ENCODE measurements around the gene TNNI2.

DNA sequence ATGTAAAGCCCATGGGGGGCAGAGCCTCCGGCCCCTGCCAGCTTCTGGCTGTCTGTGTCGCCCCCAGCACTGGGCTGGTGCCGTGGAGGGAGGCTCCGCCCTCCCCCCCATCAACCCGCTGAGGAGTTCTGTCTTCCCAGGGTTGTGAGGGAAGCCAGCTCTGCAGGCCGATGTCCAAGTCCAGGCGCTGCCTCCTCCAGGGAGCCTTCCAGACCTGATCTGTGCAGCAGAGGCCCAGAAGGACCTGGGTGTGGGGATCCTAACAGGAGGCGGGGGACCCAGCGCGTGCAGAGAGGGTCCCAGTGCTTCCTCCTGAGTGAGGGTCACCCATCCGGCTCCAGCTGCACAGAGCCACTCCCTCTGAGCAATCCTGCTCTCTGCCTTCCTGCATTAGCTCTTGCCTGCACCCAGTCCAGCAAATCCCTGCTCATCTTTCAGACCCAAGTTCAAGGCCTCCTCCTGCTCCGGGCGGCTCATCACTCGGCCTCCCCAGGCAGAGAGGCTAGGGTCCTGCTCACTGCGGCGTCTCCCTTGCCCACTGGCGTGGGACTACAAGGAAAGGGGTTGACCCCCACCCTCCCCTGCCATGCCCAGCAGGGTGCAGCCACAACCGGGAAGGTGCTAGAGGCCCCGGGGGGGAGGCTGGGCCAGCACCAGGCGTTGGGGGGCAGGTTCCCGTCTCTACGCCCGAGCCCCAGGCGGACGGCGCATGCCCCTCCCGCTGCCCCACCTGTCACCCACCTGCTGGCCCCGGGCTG lies 36.5 kb downstream of the TNNI2 start:
- TF ChIP-seq, protein P1, sequence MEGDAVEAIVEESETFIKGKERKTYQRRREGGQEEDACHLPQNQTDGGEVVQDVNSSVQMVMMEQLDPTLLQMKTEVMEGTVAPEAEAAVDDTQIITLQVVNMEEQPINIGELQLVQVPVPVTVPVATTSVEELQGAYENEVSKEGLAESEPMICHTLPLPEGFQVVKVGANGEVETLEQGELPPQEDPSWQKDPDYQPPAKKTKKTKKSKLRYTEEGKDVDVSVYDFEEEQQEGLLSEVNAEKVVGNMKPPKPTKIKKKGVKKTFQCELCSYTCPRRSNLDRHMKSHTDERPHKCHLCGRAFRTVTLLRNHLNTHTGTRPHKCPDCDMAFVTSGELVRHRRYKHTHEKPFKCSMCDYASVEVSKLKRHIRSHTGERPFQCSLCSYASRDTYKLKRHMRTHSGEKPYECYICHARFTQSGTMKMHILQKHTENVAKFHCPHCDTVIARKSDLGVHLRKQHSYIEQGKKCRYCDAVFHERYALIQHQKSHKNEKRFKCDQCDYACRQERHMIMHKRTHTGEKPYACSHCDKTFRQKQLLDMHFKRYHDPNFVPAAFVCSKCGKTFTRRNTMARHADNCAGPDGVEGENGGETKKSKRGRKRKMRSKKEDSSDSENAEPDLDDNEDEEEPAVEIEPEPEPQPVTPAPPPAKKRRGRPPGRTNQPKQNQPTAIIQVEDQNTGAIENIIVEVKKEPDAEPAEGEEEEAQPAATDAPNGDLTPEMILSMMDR (IDR thresholded peaks at IDR 0.05) = no peak
- no peak for TF ChIP-seq EP300 (IDR thresholded peaks at IDR 0.05)
- TF ChIP-seq POLR2A (IDR thresholded peaks at IDR 0.05) = no peak
